Measurements from ENCODE around the gene BGLAP. TPM values are rescaled to one million over a fixed set of nuclear protein-coding genes. Genes with fewer than 3 reads are reported as not detected.

Gene BGLAP
- total RNA-seq, 1 donor from 2014 or later = 0.30 TPM

DNA sequence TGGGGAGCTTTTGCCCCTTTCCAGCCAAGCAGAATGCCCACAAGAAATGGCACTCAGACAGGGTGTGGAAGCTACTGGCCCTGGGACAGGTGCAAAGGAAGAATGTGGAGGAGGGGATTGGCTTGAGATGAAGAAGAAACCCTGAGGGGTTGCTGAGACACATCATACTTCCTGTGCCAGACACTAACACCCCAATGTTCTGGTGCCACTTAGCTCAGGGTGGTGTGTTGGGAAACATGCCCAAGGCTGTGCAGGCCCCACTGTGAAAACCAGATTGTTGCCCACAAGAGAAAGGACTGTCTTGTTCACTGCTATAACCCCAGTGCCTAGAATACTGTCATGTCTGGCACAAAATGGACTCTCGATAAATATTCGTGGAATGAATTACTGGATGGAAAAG lies 15.7 kb downstream of the BGLAP start:
- H3K27ac ChIP-seq (replicated peaks) = no peak overlapping the region
- H3K36me3 ChIP-seq = peaks cover 99% of the 10 kb centered on the region
- no peak for DNase-seq
- no peaks in the 10 kb centered on the region for H3K27me3 ChIP-seq (ENCODE audit: low read depth)
- TF ChIP-seq, protein P1, sequence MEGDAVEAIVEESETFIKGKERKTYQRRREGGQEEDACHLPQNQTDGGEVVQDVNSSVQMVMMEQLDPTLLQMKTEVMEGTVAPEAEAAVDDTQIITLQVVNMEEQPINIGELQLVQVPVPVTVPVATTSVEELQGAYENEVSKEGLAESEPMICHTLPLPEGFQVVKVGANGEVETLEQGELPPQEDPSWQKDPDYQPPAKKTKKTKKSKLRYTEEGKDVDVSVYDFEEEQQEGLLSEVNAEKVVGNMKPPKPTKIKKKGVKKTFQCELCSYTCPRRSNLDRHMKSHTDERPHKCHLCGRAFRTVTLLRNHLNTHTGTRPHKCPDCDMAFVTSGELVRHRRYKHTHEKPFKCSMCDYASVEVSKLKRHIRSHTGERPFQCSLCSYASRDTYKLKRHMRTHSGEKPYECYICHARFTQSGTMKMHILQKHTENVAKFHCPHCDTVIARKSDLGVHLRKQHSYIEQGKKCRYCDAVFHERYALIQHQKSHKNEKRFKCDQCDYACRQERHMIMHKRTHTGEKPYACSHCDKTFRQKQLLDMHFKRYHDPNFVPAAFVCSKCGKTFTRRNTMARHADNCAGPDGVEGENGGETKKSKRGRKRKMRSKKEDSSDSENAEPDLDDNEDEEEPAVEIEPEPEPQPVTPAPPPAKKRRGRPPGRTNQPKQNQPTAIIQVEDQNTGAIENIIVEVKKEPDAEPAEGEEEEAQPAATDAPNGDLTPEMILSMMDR (IDR thresholded peaks at IDR 0.05; ENCODE audit: borderline replicate concordance) = no peak
- intact Hi-C loops (cut with micrococcal nuclease) = no loop called here
- H3K4me3 ChIP-seq = no peak overlapping the region
- no peaks in the 10 kb centered on the region for H3K9me3 ChIP-seq (replicated peaks)
- peaks cover 4% of the 10 kb centered on the region for H3K4me1 ChIP-seq

GRCh38 chr1:156258859-156259258 lies 16.9 kb downstream of the BGLAP start:
- TF ChIP-seq, protein P1 (IDR thresholded peaks at IDR 0.05; ENCODE audit: borderline replicate concordance) = no peak
- Histone ChIP-seq H3K9me3 (replicated peaks) (no peaks in the 10 kb centered on the region), H3K4me3 (no peak overlapping the region), H3K27me3 (ENCODE audit: low read depth) (no peaks in the 10 kb centered on the region), H3K4me1 (no peaks in the 10 kb centered on the region), H3K27ac (replicated peaks) (no peak overlapping the region), H3K36me3 (peaks cover 99% of the 10 kb centered on the region)
- DNase-seq = no peak
- intact Hi-C loops (cut with micrococcal nuclease) = no loop called here

GRCh38 chr1:156259805-156260204 lies 17.8 kb downstream of the BGLAP start:
- H3K4me3 ChIP-seq = no peak overlapping the region
- no peaks in the 10 kb centered on the region for H3K4me1 ChIP-seq
- DNase-seq = no peak
- TF ChIP-seq, protein P1 (IDR thresholded peaks at IDR 0.05; ENCODE audit: borderline replicate concordance) = no peak
- intact Hi-C loops (cut with micrococcal nuclease) = no loop called here
- no peak overlapping the region for H3K27ac ChIP-seq (replicated peaks)
- H3K27me3 ChIP-seq (ENCODE audit: low read depth) = no peaks in the 10 kb centered on the region
- H3K36me3 ChIP-seq = peaks cover 97% of the 10 kb centered on the region
- no peaks in the 10 kb centered on the region for H3K9me3 ChIP-seq (replicated peaks)

DNA sequence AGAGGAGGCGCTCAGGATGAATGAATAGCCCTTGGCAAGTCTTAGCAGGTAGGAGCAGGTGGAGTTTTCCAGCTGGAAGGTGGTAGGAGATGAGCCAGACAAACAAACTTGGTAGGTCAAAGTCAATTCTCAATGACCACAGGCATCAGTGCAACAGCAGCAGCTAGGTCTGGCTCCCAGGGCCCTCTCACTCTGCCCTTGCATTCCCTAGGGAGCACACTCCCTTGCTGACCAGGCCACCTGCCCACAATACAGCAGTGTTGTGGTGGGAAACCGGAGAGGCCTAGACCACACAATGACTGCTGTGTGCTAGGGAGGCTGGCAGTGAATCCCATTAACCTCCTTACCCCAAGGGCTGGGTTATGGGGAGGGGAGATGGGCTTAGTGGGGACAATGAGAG lies 18.9 kb downstream of the BGLAP start:
- H3K27ac ChIP-seq (replicated peaks) = no peak overlapping the region
- intact Hi-C loops (cut with micrococcal nuclease) = no loop called here
- peaks cover 97% of the 10 kb centered on the region for H3K36me3 ChIP-seq
- H3K4me3 ChIP-seq = no peak overlapping the region
- TF ChIP-seq, protein P1 (IDR thresholded peaks at IDR 0.05; ENCODE audit: borderline replicate concordance) = no peak
- H3K4me1 ChIP-seq = no peaks in the 10 kb centered on the region
- H3K9me3 ChIP-seq (replicated peaks) = no peaks in the 10 kb centered on the region
- no peaks in the 10 kb centered on the region for H3K27me3 ChIP-seq (ENCODE audit: low read depth)
- DNase-seq = no peak

- intact Hi-C loops (cut with micrococcal nuclease) = no loop called here
- TF ChIP-seq, protein P1 (IDR thresholded peaks at IDR 0.05; ENCODE audit: borderline replicate concordance) = no peak
- H3K27ac ChIP-seq (replicated peaks) = no peak overlapping the region
- no peaks in the 10 kb centered on the region for H3K9me3 ChIP-seq (replicated peaks)
- no peaks in the 10 kb centered on the region for H3K27me3 ChIP-seq (ENCODE audit: low read depth)
- H3K4me1 ChIP-seq = no peaks in the 10 kb centered on the region
- no peak for DNase-seq
- peaks cover 97% of the 10 kb centered on the region for H3K36me3 ChIP-seq
- H3K4me3 ChIP-seq = no peak overlapping the region
Measured at GRCh38 chr1:156262461-156263287, 20.7 kb downstream of the BGLAP start.

Measured in left ventricle myocardium inferior (tissue), 1 donor.